HepG2 (cell line): ENCODE results near the gene PRDX3. TPM values are rescaled to one million over a fixed set of nuclear protein-coding genes. Genes with fewer than 3 reads are reported as not detected.
A peak's percentile ranks its signal among the peaks of the same experiment; 100 is the strongest.

Source experiments
- CREB3 ChIP-seq: sonication (generic); formaldehyde crosslinking; IDR thresholded peaks from 2 replicates; pipeline ENCODE4 v1.5.0; 2020; ENCODE audit warnings: missing genetic modification reagents
- HES4 ChIP-seq: sonication (generic); formaldehyde crosslinking; IDR thresholded peaks from 2 replicates; pipeline ENCODE4 v1.9.0; 2021; ENCODE audit warnings: mild to moderate bottlenecking, missing genetic modification reagents, borderline replicate concordance
- MBNL3 ChIP-seq: fragments of 250-450 bp; sonication (Bioruptor Pico); conservative IDR thresholded peaks from 2 replicates; pipeline ENCODE4 v1.8.0; 2022; ENCODE audit warnings: mild to moderate bottlenecking, inconsistent platforms
- MLLT10 ChIP-seq: sonication (generic); formaldehyde crosslinking; IDR thresholded peaks from 2 replicates; pipeline ENCODE4 v1.4.0; 2020; ENCODE audit warnings: missing genetic modification reagents
- NFE2L2 ChIP-seq: fragments of 150-350 bp; IDR thresholded peaks from 2 replicates; pipeline ENCODE4 v1.6.1; 2014; ENCODE audit warnings: low read length
- NR0B2 ChIP-seq: sonication (generic); formaldehyde crosslinking; IDR thresholded peaks from 2 replicates; pipeline ENCODE4 v1.4.0; 2020; ENCODE audit warnings: mild to moderate bottlenecking, missing genetic modification reagents
- SMARCC2 ChIP-seq: fragments of 450-650 bp; IDR thresholded peaks from 2 replicates; pipeline ENCODE4 v1.6.1; 2017; ENCODE audit warnings: antibody characterized with exemption, mild to moderate bottlenecking
- SP2 ChIP-seq: sonication (generic); formaldehyde crosslinking; IDR thresholded peaks from 2 replicates; pipeline ENCODE4 v1.5.1; 2020; ENCODE audit warnings: mild to moderate bottlenecking, missing genetic modification reagents
- ZBTB37 ChIP-seq: sonication (generic); formaldehyde crosslinking; IDR thresholded peaks from 2 replicates; pipeline ENCODE4 v1.4.0; 2020; ENCODE audit warnings: mild to moderate bottlenecking, missing genetic modification reagents
- ZBTB42 ChIP-seq: sonication (generic); formaldehyde crosslinking; IDR thresholded peaks from 2 replicates; pipeline ENCODE4 v1.5.0; 2020; ENCODE audit warnings: mild to moderate bottlenecking, missing genetic modification reagents
- ZBTB43 ChIP-seq: sonication (generic); formaldehyde crosslinking; conservative IDR thresholded peaks from 2 replicates; pipeline ENCODE4 v1.4.0; 2020; ENCODE audit warnings: missing genetic modification reagents
- ZNF142 ChIP-seq: sonication (generic); formaldehyde crosslinking; IDR thresholded peaks from 2 replicates; pipeline ENCODE4 v1.4.0; 2020; ENCODE audit warnings: missing genetic modification reagents
- ZNF788 ChIP-seq: sonication (generic); formaldehyde crosslinking; IDR thresholded peaks from 2 replicates; pipeline ENCODE4 v1.5.0; 2020; ENCODE audit warnings: mild to moderate bottlenecking, missing genetic modification reagents, borderline replicate concordance
- polyA plus RNA-seq, 8 experiments: library from polyadenylated mRNA; depleted of rRNA in 3 of 8; stranded (reverse) in 7 of 8; unstranded in 1 of 8; fragments of >200 nt; fragmentation: Illumina TruSeq in 4 of 8; extraction: Trizol in 4 of 8; gene quantifications; 2 replicates each; pipeline versions ENCODE4 v1.2.1 to v1.2.3, GENCODE V29; 2011 to 2016; ENCODE audit warnings: low read depth in 4 of 8, missing spikeins in 1 of 8, mixed read lengths in 1 of 8; ENCODE audit not compliant: insufficient read depth in 1 of 8
- total RNA-seq, 5 experiments: library from RNA; depleted of rRNA; stranded (reverse); fragments of >200 nt; fragmentation: Illumina TruSeq; extraction: Trizol; gene quantifications; 2 replicates each; pipeline ENCODE4 v1.2.3, GENCODE V29; 2016; ENCODE audit warnings: low read depth in 1 of 5
- TF ChIP-seq, protein P1 (sequence below): IDR thresholded peaks from 2 replicates; pipeline ENCODE4 v1.6.1; 2018; ENCODE audit warnings: missing genetic modification reagents
- TF ChIP-seq, protein P2 (sequence below): sonication (generic); formaldehyde crosslinking; IDR thresholded peaks from 2 replicates; pipeline ENCODE4 v1.4.0; 2020; ENCODE audit warnings: missing genetic modification reagents, mild to moderate bottlenecking, borderline replicate concordance

PRDX3 gene
- total and polyA plus RNA-seq, 2 of the 13 experiments (the other 11 are each of a cell fraction or from before 2014, with no cell fraction given) = 407 to 565 TPM

DNA sequence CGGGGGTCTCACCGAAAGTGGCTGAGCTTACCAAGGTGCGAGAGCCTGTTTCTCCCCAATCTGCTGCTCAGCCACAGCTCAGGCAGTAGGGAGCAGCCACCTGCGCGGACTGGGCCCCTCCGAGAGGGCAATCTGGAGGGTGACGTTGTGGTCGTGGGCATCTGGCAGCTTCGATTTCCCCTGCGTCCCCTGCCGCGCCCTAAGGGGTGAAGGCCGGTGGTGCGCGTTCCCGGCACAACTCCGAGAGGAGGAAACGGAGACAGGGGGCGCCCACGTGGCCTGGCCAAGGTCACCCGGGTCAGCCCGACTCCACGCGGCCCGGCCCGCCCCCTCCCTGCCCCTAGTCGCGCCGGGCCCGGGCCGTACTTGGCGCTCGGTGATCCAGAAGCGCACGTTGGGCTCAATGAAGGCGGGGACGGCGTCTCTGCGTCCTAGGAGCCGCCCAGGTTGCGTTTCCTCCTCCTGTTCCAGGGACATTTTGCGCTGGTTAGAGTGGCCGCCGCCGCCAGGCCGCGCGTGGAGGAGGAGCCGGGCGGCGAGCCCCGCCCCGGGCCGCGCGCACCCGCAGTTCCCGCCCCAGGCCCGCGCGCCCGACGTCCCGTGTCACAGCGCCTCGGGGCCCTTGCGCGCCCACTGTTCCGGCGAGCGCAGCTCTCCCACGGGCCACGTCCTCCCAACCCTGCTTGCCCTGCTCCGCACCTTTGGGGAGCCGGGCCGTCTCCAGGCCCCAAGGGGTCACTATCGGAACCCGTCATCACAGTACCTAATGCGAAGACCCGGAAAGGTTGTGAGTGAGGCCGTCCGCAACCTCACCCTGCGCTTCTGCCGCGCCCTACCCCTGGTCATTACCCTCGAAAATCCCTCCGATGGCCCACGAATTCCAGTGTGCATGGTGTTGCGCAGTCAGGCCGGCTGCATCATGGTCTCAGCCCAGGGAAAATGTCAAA lies 13.2 kb downstream of the PRDX3 start, which contains the start of gene SFXN4 (continued):
- TF ChIP-seq ZNF142 (CRISPR knock-in tag) (peak; percentile 34; the same call in 1 of the 2 replicates), MLLT10 (CRISPR knock-in tag) (no peak), HES4 (CRISPR knock-in tag) (peak; percentile 72; the same call in 1 of the 2 replicates), SP2 (CRISPR knock-in tag) (peak; percentile 47), MBNL3 (CRISPR knock-in tag) (no peak), ZNF788 (CRISPR knock-in tag) (peak; percentile 76), SMARCC2 (no peak), ZBTB37 (no peak), NFE2L2 (no peak), ZBTB42 (CRISPR knock-in tag) (0 out of 2 replicates have a peak, but pooled peaks have one; percentile 41), ZBTB43 (CRISPR knock-in tag) (0 out of 2 replicates have a peak, but pooled peaks have one; percentile 38), CREB3 (no peak), NR0B2 (CRISPR knock-in tag) (peak; percentile 89; the same call in 1 of the 2 replicates)
- TF ChIP-seq, protein P1, sequence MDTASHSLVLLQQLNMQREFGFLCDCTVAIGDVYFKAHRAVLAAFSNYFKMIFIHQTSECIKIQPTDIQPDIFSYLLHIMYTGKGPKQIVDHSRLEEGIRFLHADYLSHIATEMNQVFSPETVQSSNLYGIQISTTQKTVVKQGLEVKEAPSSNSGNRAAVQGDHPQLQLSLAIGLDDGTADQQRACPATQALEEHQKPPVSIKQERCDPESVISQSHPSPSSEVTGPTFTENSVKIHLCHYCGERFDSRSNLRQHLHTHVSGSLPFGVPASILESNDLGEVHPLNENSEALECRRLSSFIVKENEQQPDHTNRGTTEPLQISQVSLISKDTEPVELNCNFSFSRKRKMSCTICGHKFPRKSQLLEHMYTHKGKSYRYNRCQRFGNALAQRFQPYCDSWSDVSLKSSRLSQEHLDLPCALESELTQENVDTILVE (CRISPR knock-in tag) = no peak
- TF ChIP-seq, protein P2, sequence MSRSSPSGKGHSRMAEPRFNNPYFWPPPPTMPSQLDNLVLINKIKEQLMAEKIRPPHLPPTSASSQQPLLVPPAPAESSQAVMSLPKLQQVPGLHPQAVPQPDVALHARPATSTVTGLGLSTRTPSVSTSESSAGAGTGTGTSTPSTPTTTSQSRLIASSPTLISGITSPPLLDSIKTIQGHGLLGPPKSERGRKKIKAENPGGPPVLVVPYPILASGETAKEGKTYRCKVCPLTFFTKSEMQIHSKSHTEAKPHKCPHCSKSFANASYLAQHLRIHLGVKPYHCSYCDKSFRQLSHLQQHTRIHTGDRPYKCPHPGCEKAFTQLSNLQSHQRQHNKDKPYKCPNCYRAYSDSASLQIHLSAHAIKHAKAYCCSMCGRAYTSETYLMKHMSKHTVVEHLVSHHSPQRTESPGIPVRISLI (CRISPR knock-in tag) = no peak
